ENCODE results near the gene ECE2. TPM values are rescaled to one million over a fixed set of nuclear protein-coding genes. Genes with fewer than 3 reads are reported as not detected.

The ECE2 gene
- total RNA-seq, 1 donor from 2014 or later = not detected

- Mint-ChIP-seq H3K4me3 (ENCODE audit: low read depth) (no peak overlapping the region), H3K27ac (no peak overlapping the region), H3K4me1 (ENCODE audit: low read depth) (no peaks in the 10 kb centered on the region), H3K36me3 (ENCODE audit: insufficient read depth) (peaks cover under 1% of the 10 kb centered on the region), H3K9me3 (ENCODE audit: low read depth) (no peaks in the 10 kb centered on the region), H3K27me3 (peaks cover 15% of the 10 kb centered on the region)
- no peak for TF ChIP-seq CTCF (IDR thresholded peaks at IDR 0.05; ENCODE audit: unreplicated experiment)
- no peak for DNase-seq (ENCODE audit: low spot score, unreplicated experiment)
These were observed 38.6 kb upstream of the ECE2 start for GRCh38 chr3:184237211-184237610.

- Mint-ChIP-seq H3K9me3 (ENCODE audit: low read depth) (no peaks in the 10 kb centered on the region), H3K4me3 (ENCODE audit: low read depth) (no peak overlapping the region), H3K4me1 (ENCODE audit: low read depth) (no peaks in the 10 kb centered on the region), H3K27me3 (peaks cover 9% of the 10 kb centered on the region), H3K36me3 (ENCODE audit: insufficient read depth) (peaks cover 4% of the 10 kb centered on the region), H3K27ac (no peak overlapping the region)
- no peak for TF ChIP-seq CTCF (IDR thresholded peaks at IDR 0.05; ENCODE audit: unreplicated experiment)
- DNase-seq (ENCODE audit: low spot score, unreplicated experiment) = no peak
These were observed 38.0 kb upstream of the ECE2 start for GRCh38 chr3:184237807-184238206.

- peaks cover 5% of the 10 kb centered on the region for H3K36me3 Mint-ChIP-seq (ENCODE audit: insufficient read depth)
- no peak for DNase-seq (ENCODE audit: low spot score, unreplicated experiment)
- no peak overlapping the region for H3K27ac Mint-ChIP-seq
- no peaks in the 10 kb centered on the region for H3K9me3 Mint-ChIP-seq (ENCODE audit: low read depth)
- no peak for TF ChIP-seq CTCF (IDR thresholded peaks at IDR 0.05; ENCODE audit: unreplicated experiment)
- H3K27me3 Mint-ChIP-seq = peaks cover 6% of the 10 kb centered on the region
- no peak overlapping the region for H3K4me3 Mint-ChIP-seq (ENCODE audit: low read depth)
- H3K4me1 Mint-ChIP-seq (ENCODE audit: low read depth) = no peaks in the 10 kb centered on the region
These were observed 37.5 kb upstream of the ECE2 start for GRCh38 chr3:184238246-184238818.

GRCh38 chr3:184239221-184239620 is 36.6 kb upstream of the ECE2 start:
- Mint-ChIP-seq H3K36me3 (ENCODE audit: insufficient read depth) (peaks cover 5% of the 10 kb centered on the region), H3K27me3 (peaks cover 3% of the 10 kb centered on the region), H3K4me1 (ENCODE audit: low read depth) (no peaks in the 10 kb centered on the region), H3K27ac (no peak overlapping the region), H3K9me3 (ENCODE audit: low read depth) (no peaks in the 10 kb centered on the region), H3K4me3 (ENCODE audit: low read depth) (no peak overlapping the region)
- TF ChIP-seq CTCF (IDR thresholded peaks at IDR 0.05; ENCODE audit: unreplicated experiment) = no peak
- no peak for DNase-seq (ENCODE audit: low spot score, unreplicated experiment)

- Mint-ChIP-seq H3K4me1 (ENCODE audit: low read depth) (no peaks in the 10 kb centered on the region), H3K27me3 (peaks cover 3% of the 10 kb centered on the region), H3K4me3 (ENCODE audit: low read depth) (no peak overlapping the region), H3K27ac (no peak overlapping the region), H3K36me3 (ENCODE audit: insufficient read depth) (peaks cover 5% of the 10 kb centered on the region), H3K9me3 (ENCODE audit: low read depth) (no peaks in the 10 kb centered on the region)
- DNase-seq (ENCODE audit: low spot score, unreplicated experiment) = no peak
- TF ChIP-seq CTCF (IDR thresholded peaks at IDR 0.05; ENCODE audit: unreplicated experiment) = no peak
These were observed 36.1 kb upstream of the ECE2 start for GRCh38 chr3:184239708-184240107.

All from progenitor cell of endocrine pancreas (in vitro differentiated cells).